GM12878 (cell line): ENCODE measurements around the gene ABCA13. TPM values are rescaled to one million over a fixed set of nuclear protein-coding genes. Genes with fewer than 3 reads are reported as not detected.

Source experiments
- ATAC-seq: fragments of 200-7000 bp; cut with Tn5 transposase; 3 replicates; pipeline ENCODE4 v1.9.1; 2020; ENCODE audit warnings: mild to moderate bottlenecking, moderate library complexity
- Bru-seq: library from RNA; stranded (reverse); fragments of 400-500 nt; gene quantifications from one replicate; lab custom pipeline; 2021; lab: Mats Ljungman, UMichigan
- BruChase-seq, 2 experiments: library from RNA; stranded (reverse); fragments of 400-500 nt; gene quantifications; one replicate each; lab custom pipeline; 2021; lab: Mats Ljungman, UMichigan
- BruUV-seq: library from RNA; stranded (reverse); fragments of 400-500 nt; replicated peaks from 2 replicates; lab custom pipeline; 2021; lab: Mats Ljungman, UMichigan
- CTCF ChIA-PET: fragments of 300-600 bp; sonication (Branson Sonifier 250); formaldehyde crosslinking; extraction: SDS; loops from one replicate; lab custom pipeline; 2021; ENCODE audit warnings: inconsistent platforms; lab: Yijun Ruan, JAX
- POLR2A ChIA-PET: fragments of 350-600 bp; formaldehyde crosslinking; extraction: SDS; loops from one replicate; lab custom pipeline; 2021; ENCODE audit warnings: inconsistent platforms; lab: Charles Lee
- RAD21 ChIA-PET: fragments of 300-600 bp; sonication (Branson Sonifier 250); formaldehyde crosslinking; loops from one replicate; lab custom pipeline; 2023; ENCODE audit warnings: antibody characterized with exemption; ENCODE audit not compliant: unreplicated experiment; lab: Charles Lee
- SMC1A ChIA-PET: fragments of 300-600 bp; sonication (Branson Sonifier 250); formaldehyde crosslinking; loops from one replicate; lab custom pipeline; 2023; ENCODE audit not compliant: unreplicated experiment, uncharacterized antibody; lab: Charles Lee
- DNase-seq: peaks from one replicate; pipeline ENCODE4 v3.0.0-alpha.2; 2011; ENCODE audit warnings: low read depth, low spot score
- FAIRE-seq: peaks from 3 replicates; lab custom pipeline; 2011; peaks lifted over from hg19 to GRCh38; lab: Jason Lieb, UNC
- H2AFZ ChIP-seq: 2 replicates; pipeline ENCODE4 v1.6.0; 2011; ENCODE audit warnings: low read depth, low read length, control low read depth; ENCODE audit not compliant: control insufficient read depth
- H3K27ac ChIP-seq: 2 replicates; pipeline ENCODE4 v1.5.1; 2011; ENCODE audit warnings: control low read depth; ENCODE audit not compliant: control insufficient read depth, insufficient read depth
- H3K27me3 ChIP-seq, 2 experiments: replicated peaks in 1 of 2; 2 replicates each; pipeline versions ENCODE4 v1.6.0 to v1.6.1; 2011; ENCODE audit warnings: low read length in 1 of 2; ENCODE audit not compliant: control insufficient read depth in 2 of 2, insufficient read depth in 2 of 2
- H3K36me3 ChIP-seq, 2 experiments: 2 replicates each; pipeline ENCODE4 v1.5.1; 2011; ENCODE audit warnings: low read length in 1 of 2; ENCODE audit not compliant: control insufficient read depth in 2 of 2, insufficient read depth in 2 of 2
- H3K4me1 ChIP-seq: 2 replicates; pipeline ENCODE4 v1.6.1; 2011; ENCODE audit warnings: mild to moderate bottlenecking, low read length, moderate library complexity, mixed read lengths; ENCODE audit not compliant: control insufficient read depth, insufficient read depth
- H3K4me2 ChIP-seq: 2 replicates; pipeline ENCODE4 v1.6.0; 2011; ENCODE audit warnings: control low read depth; ENCODE audit not compliant: control insufficient read depth, insufficient read depth
- H3K4me3 ChIP-seq: fragments of 200-600 bp; sonication (generic); 2 replicates; pipeline ENCODE4 v1.5.1; 2016
- H3K79me2 ChIP-seq: 2 replicates; pipeline ENCODE4 v1.6.0; 2011; ENCODE audit warnings: low read length; ENCODE audit not compliant: control insufficient read depth, insufficient read depth
- H3K9ac ChIP-seq: 2 replicates; pipeline ENCODE4 v1.8.0; 2011; ENCODE audit warnings: low read length, control low read depth, mixed read lengths; ENCODE audit not compliant: control insufficient read depth, insufficient read depth
- H3K9me3 ChIP-seq: replicated peaks from 3 replicates; pipeline ENCODE4 v1.5.1; 2011; ENCODE audit warnings: mild to moderate bottlenecking, low read length; ENCODE audit not compliant: control insufficient read depth, insufficient read depth
- H4K20me1 ChIP-seq: 2 replicates; pipeline ENCODE4 v1.6.0; 2011; ENCODE audit not compliant: control insufficient read depth, insufficient read depth
- BACH1 ChIP-seq: fragments of 450-650 bp; IDR thresholded peaks from 2 replicates; pipeline ENCODE4 v1.6.1; 2017; ENCODE audit warnings: mild to moderate bottlenecking, borderline replicate concordance
- BHLHE40 ChIP-seq, 2 experiments: fragments of 450-650 bp in 1 of 2; IDR thresholded peaks; 2 replicates each; pipeline ENCODE4 v1.6.1; 2011 to 2017; ENCODE audit warnings: low read depth in 2 of 2, borderline replicate concordance in 1 of 2, improper control_type of control experiment in 1 of 2, low read length in 1 of 2, mild to moderate bottlenecking in 1 of 2
- CHD1 ChIP-seq: IDR thresholded peaks from 2 replicates; pipeline ENCODE4 v1.6.1; 2012; ENCODE audit warnings: low read depth, low read length, improper control_type of control experiment
- CREB1 ChIP-seq: IDR thresholded peaks from 2 replicates; pipeline ENCODE4 v1.6.1; 2012; ENCODE audit warnings: low read depth, mild to moderate bottlenecking, inconsistent platforms
- GATAD2B ChIP-seq: fragments of 450-650 bp; conservative IDR thresholded peaks from 2 replicates; pipeline ENCODE4 v1.6.1; 2017; ENCODE audit warnings: low read depth, mild to moderate bottlenecking, moderate library complexity
- JUNB ChIP-seq: IDR thresholded peaks from 2 replicates; pipeline ENCODE4 v1.6.1; 2016; ENCODE audit warnings: antibody characterized with exemption, mild to moderate bottlenecking
- KAT2A ChIP-seq: conservative IDR thresholded peaks from 2 replicates; pipeline ENCODE4 v1.6.1; 2011; ENCODE audit warnings: low read depth, low read length; ENCODE audit not compliant: control insufficient read depth
- MTA3 ChIP-seq: IDR thresholded peaks from 2 replicates; pipeline ENCODE4 v1.6.1; 2012; ENCODE audit warnings: low read length, inconsistent platforms, borderline replicate concordance
- MYC ChIP-seq: IDR thresholded peaks from 2 replicates; pipeline ENCODE4 v1.6.1; 2011; ENCODE audit warnings: mild to moderate bottlenecking, low read length, moderate library complexity, inconsistent platforms; ENCODE audit not compliant: insufficient read depth, insufficient replicate concordance, insufficient read length, severe bottlenecking
- NFXL1 ChIP-seq: fragments of 450-650 bp; IDR thresholded peaks from 2 replicates; pipeline ENCODE4 v1.6.1; 2017; ENCODE audit warnings: antibody characterized with exemption, mild to moderate bottlenecking, borderline replicate concordance
- PBX3 ChIP-seq: IDR thresholded peaks from 2 replicates; pipeline ENCODE4 v1.6.1; 2011; ENCODE audit warnings: mild to moderate bottlenecking, low read depth, low read length, moderate library complexity; ENCODE audit not compliant: insufficient replicate concordance
- POLR2AphosphoS2 ChIP-seq: IDR thresholded peaks from 2 replicates; pipeline ENCODE4 v1.6.1; 2011; ENCODE audit warnings: low read depth, mild to moderate bottlenecking, low read length, improper control_type of control experiment, moderate library complexity
- SREBF1 ChIP-seq: IDR thresholded peaks from 2 replicates; pipeline ENCODE4 v1.6.1; 2012; ENCODE audit warnings: mild to moderate bottlenecking, low read length
- STAT3 ChIP-seq: IDR thresholded peaks from 2 replicates; pipeline ENCODE4 v1.6.1; 2011; ENCODE audit warnings: low read depth, low read length, improper control_type of control experiment
- TARDBP ChIP-seq: IDR thresholded peaks from 2 replicates; pipeline ENCODE4 v1.6.1; 2016; ENCODE audit warnings: borderline replicate concordance
- ZNF274 ChIP-seq: IDR thresholded peaks from one replicate; pipeline ENCODE4 v1.8.0; 2011; ENCODE audit not compliant: insufficient read length, insufficient read depth
- WGBS: methylation state at CpG from one replicate; pipeline ENCODE4 v1.1.6; 2016; ENCODE audit warnings: low lambda C conversion rate; ENCODE audit not compliant: insufficient replicate concordance, insufficient coverage; ENCODE audit errors: missing lambda C conversion rate; 5-methylcytosine and 5-hydroxymethylcytosine counted together
- in situ Hi-C: fragments of 300-500 bp; cut with MboI; formaldehyde crosslinking; loops from 9 replicates; pipeline ENCODE4 v1.14.3; 2018; ENCODE audit warnings: mixed read lengths
- intact Hi-C: fragments of 100-400 bp; cut with micrococcal nuclease; formaldehyde crosslinking; loops from one replicate; pipeline ENCODE4 v1.14.2; 2022; ENCODE audit not compliant: unreplicated experiment
- long read RNA-seq, 2 experiments: library from polyadenylated mRNA; unstranded; transcript quantifications; one replicate each; pipeline ENCODE4 v2.0.0, GENCODE V29; 2019 to 2020
- polyA minus RNA-seq, 3 experiments: library from RNA; depleted of rRNA, polyadenylated mRNA; stranded (reverse); fragments of >200 nt; gene quantifications; 2 replicates each; pipeline ENCODE4 v1.2.3, GENCODE V29; 2011
- polyA plus RNA-seq, 11 experiments: library from polyadenylated mRNA; depleted of rRNA in 4 of 11; unstranded in 6 of 11; stranded (reverse) in 5 of 11; fragments of >200 nt; fragmentation: Nextera tagmentation in 4 of 11; fragmentation: Illumina TruSeq in 1 of 11; extraction: Ambion mirVana in 4 of 11; extraction: Trizol in 1 of 11; gene quantifications; 1 replicate in 1 of 11; 2 replicates in 10 of 11; pipeline versions ENCODE4 v1.2.1 to v1.2.3, GENCODE V29; 2011 to 2016; ENCODE audit warnings: inconsistent platforms in 2 of 11, missing spikeins in 2 of 11, low read depth in 1 of 11
- total RNA-seq, 4 experiments: library from RNA; depleted of rRNA in 3 of 4; stranded (reverse); fragments of >200 nt in 3 of 4; fragmentation: Illumina TruSeq in 1 of 4; extraction: Trizol in 1 of 4; gene quantifications; 2 replicates each; pipeline versions ENCODE4 v1.2.1 to v1.2.3, GENCODE V29; 2013 to 2021
- TF ChIP-seq, protein P1 (sequence below): fragments of 450-650 bp; IDR thresholded peaks from 2 replicates; pipeline ENCODE4 v1.6.1; 2017; ENCODE audit warnings: antibody characterized with exemption, mild to moderate bottlenecking, moderate library complexity

The ABCA13 gene
- total RNA-seq (2013; cell fraction: nucleolus; rRNA removed) = 0.65 and 0.69 TPM in 2 replicates
- total RNA-seq (2014; rRNA removed) (under 0.01 and 0.11 TPM in 2 replicates), total RNA-seq (2014; rRNA removed; fragmentation: Illumina TruSeq; extraction: Trizol) (0.04 and 0.05 TPM in 2 replicates), total RNA-seq (2021) (0.03 TPM in 1 of 2 replicates, not detected in the other), polyA plus RNA-seq (2011; rRNA removed) (0.75 and 0.98 TPM in 2 replicates), polyA plus RNA-seq (2014; fragmentation: Illumina TruSeq; extraction: Trizol) (0.03 and 0.05 TPM in 2 replicates), polyA plus RNA-seq (2014; fragmentation: Nextera tagmentation; extraction: Ambion mirVana) (under 1 TPM in 1 of 2 experiments, not detected in 1; 0.04 TPM), polyA plus RNA-seq (2014; rRNA removed) (0.04 TPM in 2 replicates), polyA plus RNA-seq (2016; fragmentation: Nextera tagmentation; extraction: Ambion mirVana) (under 1 TPM in 1 of 2 experiments, not detected in 1; 0.15 TPM), polyA minus RNA-seq (2011; rRNA and poly(A)+ RNA removed) (2.5 and 3.1 TPM in 2 replicates), Bru-seq, nascent RNA (percentile 7 among the genes with signal in this experiment), BruChase-seq, experiment 1, labeled RNA remaining after a 6-hour chase (percentile 3 among the genes with signal in this experiment), BruChase-seq, experiment 2, labeled RNA remaining after a 2-hour chase (percentile 6 among the genes with signal in this experiment)
- not detected for polyA plus RNA-seq (2011; ENCODE audit: low read depth)
- 0.25 and 0.33 TPM in 2 replicates for polyA plus RNA-seq (2011; cell fraction: cytosol; rRNA removed)
- polyA plus RNA-seq (2011; cell fraction: nucleus; rRNA removed) = 0.23 and 0.31 TPM in 2 replicates
- polyA plus RNA-seq (2012) = 0.04 TPM in 1 of 2 replicates, not detected in the other
- 2.3 TPM in 1 of 2 replicates, not detected in the other for polyA minus RNA-seq (2011; cell fraction: cytosol; rRNA and poly(A)+ RNA removed)
- 1.2 and 1.8 TPM in 2 replicates for polyA minus RNA-seq (2011; cell fraction: nucleus; rRNA and poly(A)+ RNA removed)
- long read RNA-seq, experiment 1 = 0 reads
- long read RNA-seq, experiment 2, partial matches to known transcripts = 0 of 2 reads
- long read RNA-seq, experiment 2, other reads (novel, unspliced or antisense) = 2 of 2 reads

GRCh38 chr7:48171202-48171601 is at the start of gene ABCA13:
Gene ABCA13 (plus strand): TSS chr7:48171458. CDS start chr7:48171484, 26 bp downstream.
- Histone ChIP-seq H3K4me2 (no peak within 1 kb of the TSS), H3K36me3 (no peaks in the 10 kb centered on the region), H3K4me3 (no peak within 1 kb of the TSS), H3K9ac (no peak within 1 kb of the TSS), H3K4me1 (no peaks in the 10 kb centered on the region), H3K27me3 (no peaks in the 10 kb centered on the region), H3K9me3 (no peaks in the 10 kb centered on the region), H3K27ac (no peak within 1 kb of the TSS), H4K20me1 (no peaks in the 10 kb centered on the region), H3K79me2 (no peaks in the 10 kb centered on the region)
- POLR2A ChIA-PET = no interaction called here
- CTCF ChIA-PET = no interaction called here
- no peak for ATAC-seq
- RAD21 ChIA-PET = no interaction called here
- no TSS peak for BruUV-seq
- intact Hi-C loops = no loop called here
- WGBS = 33% methylated on average over 4 of the region's 4 CpGs
- SMC1A ChIA-PET = no interaction called here
- no peak for DNase-seq
- no peak for FAIRE-seq
- TF ChIP-seq NFXL1 (no peak), TARDBP (no peak), CHD1 (no peak), CREB1 (no peak), MYC (no peak), STAT3 (no peak), SREBF1 (no peak), KAT2A (no peak), MTA3 (no peak), PBX3 (no peak), JUNB (no peak), BHLHE40 (IDR thresholded peaks at IDR 0.05; ENCODE audit: borderline replicate concordance in 1 of 2, low read depth in 2 of 2, low read length in 1 of 2) (no peak), ZNF274 (no peak), POLR2AphosphoS2 (no peak), GATAD2B (no peak), BACH1 (no peak)
- TF ChIP-seq, protein P1, sequence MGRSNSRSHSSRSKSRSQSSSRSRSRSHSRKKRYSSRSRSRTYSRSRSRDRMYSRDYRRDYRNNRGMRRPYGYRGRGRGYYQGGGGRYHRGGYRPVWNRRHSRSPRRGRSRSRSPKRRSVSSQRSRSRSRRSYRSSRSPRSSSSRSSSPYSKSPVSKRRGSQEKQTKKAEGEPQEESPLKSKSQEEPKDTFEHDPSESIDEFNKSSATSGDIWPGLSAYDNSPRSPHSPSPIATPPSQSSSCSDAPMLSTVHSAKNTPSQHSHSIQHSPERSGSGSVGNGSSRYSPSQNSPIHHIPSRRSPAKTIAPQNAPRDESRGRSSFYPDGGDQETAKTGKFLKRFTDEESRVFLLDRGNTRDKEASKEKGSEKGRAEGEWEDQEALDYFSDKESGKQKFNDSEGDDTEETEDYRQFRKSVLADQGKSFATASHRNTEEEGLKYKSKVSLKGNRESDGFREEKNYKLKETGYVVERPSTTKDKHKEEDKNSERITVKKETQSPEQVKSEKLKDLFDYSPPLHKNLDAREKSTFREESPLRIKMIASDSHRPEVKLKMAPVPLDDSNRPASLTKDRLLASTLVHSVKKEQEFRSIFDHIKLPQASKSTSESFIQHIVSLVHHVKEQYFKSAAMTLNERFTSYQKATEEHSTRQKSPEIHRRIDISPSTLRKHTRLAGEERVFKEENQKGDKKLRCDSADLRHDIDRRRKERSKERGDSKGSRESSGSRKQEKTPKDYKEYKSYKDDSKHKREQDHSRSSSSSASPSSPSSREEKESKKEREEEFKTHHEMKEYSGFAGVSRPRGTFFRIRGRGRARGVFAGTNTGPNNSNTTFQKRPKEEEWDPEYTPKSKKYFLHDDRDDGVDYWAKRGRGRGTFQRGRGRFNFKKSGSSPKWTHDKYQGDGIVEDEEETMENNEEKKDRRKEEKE = no peak
- TF ChIP-seq, all 136 proteins: peak for 0
- no peak within 1 kb of the TSS for H2AFZ ChIP-seq
- in situ Hi-C loops = no loop called here
